ENCODE measurements around the gene ASTL.

- TF ChIP-seq EZH2phosphoT487 (IDR thresholded peaks at IDR 0.05; ENCODE audit: low read length): no peak
- TF ChIP-seq CTCF (IDR thresholded peaks at IDR 0.05; ENCODE audit: low read length): no peak
- TF ChIP-seq EZH2 (optimal IDR thresholded peaks at IDR 0.05; ENCODE audit: low read depth, low read length): no peak
These were observed 5.0 kb upstream of the ASTL start for GRCh38 chr2:96143231-96143847.
